T1000 (cell line): ENCODE measurements around the gene ROR1.

ENCODE experiments used
- DNase-seq: peaks from one replicate; lab custom pipeline; 2025; ENCODE audit warnings: mixed read lengths; lab: John Stamatoyannopoulos, UW

ROR1 gene

GRCh38 chr1:64139877-64140276, 366.1 kb downstream of the ROR1 start:
- no peak for DNase-seq

- DNase-seq = no peak
These were observed 366.8 kb downstream of the ROR1 start for GRCh38 chr1:64140596-64140995.

- DNase-seq = no peak
These were observed 373.4 kb downstream of the ROR1 start for GRCh38 chr1:64147045-64147724.

DNA sequence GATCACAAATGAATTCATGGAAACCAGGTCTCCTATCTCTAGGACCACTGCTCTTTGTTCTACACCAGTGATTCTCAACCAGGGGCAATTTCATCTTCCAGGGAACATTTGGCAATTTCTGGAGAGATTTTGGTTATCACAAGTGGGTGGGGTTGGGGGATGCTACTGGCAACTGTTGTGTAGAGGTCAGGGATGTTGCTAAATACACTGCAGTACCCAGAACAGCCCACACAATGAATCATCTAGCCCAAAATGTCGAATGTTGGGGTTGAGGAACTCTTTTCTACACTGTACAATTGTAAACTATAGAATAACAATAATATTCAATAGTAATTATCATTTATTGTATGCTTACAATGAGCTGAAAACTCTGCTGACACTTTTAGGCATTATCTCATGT, 373.9 kb downstream of the ROR1 start:
- DNase-seq = no peak

GRCh38 chr1:64150266-64150665, 376.4 kb downstream of the ROR1 start:
- no peak for DNase-seq

GRCh38 chr1:64150729-64151230, 377.0 kb downstream of the ROR1 start:
- no peak for DNase-seq

DNA sequence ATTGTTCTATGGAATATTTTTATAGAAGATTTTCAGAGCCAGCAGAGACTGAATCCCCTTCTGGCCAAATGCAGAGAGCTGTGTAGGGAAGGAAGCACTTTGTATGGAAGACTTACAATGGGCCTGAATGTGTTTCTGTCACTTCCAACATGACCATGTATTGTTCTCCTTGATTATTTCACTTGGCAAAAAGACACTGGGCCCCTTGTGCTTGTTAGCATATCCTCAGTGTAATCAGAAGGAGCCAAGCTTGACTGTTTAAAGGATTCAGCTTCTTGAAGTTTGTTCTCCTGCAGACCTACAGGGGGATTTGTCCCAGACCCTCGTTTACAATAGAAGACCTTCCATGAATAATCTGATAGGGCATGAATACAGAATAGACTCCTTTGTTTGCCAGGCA, 381.5 kb downstream of the ROR1 start:
- no peak for DNase-seq

DNA sequence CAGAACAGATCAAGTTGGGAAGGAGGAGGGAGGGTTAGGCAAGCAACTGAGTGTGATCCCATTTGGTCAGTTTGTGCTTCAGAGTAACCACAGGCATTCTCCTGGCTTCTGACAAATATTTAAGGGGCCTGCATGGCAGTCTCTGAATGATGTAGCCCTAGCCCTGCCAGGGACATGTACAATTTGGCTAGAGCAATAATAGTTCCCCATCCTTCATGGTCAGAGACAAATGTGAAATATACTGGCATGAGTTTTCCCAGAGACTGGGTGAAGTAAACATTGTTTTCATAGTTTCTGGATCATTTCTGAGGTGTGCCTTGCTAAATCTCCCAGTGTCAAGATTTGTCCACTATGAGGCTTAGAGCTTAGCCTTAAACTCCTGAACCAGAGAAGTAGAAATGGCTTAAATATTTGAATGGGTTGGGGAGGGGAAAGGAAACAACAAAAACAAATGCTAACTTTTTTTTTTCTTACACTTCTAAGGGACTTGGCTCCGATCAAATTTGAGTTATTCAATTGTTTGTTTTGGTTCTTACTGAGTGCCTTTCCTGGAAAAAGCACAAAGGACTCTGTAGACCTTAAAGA, 387.6 kb downstream of the ROR1 start:
- no peak for DNase-seq

DNA sequence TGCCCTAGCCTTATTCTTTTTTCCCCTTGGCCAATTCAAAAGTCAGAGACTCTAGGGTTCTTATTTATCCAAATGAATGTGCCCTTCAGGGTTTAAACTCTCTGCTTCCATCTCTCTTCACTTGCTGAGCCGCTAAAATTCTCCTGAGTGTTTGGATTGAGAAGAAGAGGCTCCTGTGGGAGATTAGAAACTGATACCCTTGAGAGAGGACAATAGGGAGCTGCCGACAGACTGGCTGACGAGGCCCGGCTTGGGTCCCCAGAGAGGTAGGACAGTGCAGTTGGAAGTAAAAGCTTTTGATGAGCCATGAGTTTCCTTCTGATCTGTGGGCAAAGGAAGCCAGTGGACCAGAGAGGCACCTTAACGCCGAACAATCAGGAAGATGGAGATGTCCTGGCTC, 388.3 kb downstream of the ROR1 start:
- no peak for DNase-seq

- DNase-seq = no peak
These were observed 389.0 kb downstream of the ROR1 start for GRCh38 chr1:64162804-64163203.

DNA sequence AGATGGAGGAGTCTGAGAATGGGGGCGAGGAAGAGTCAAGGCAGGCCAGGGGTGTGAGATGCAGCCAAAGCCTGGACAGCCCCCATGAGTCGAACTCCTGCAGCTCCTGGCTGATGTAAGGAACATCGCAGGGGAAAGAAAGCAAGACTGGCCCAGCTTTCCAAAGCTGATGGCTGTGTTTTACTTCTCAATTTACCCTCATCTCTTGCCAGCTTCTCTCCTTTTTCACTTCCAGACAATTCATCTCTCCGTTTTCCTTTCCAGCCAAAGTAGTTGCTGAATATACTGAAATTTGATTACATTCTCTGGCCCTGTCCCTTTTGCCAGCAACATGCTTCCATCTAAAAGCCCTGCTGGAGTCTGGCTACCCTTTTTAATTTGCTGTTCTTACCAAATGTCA, 389.6 kb downstream of the ROR1 start:
- DNase-seq = no peak

GRCh38 chr1:64163970-64164369, 390.2 kb downstream of the ROR1 start:
- DNase-seq = no peak

DNA sequence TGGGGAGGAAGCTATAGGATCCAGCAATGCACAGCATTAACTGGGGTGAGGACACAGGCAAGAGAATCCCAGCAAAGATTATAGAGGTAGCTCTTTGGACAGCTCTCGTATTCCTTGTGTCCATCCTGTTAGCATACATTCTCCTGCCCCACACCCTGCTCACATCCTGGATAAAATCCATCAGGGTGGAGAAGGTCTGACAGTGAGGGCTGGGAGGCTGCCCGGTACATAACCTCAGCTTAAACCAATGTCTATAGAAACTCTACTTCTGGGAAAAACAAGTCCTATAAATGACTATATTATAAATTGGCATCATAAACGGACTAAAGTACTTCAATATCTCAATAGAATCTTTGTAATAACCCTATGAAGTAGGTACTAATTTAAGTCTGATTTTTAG, 392.8 kb downstream of the ROR1 start:
- no peak for DNase-seq

DNA sequence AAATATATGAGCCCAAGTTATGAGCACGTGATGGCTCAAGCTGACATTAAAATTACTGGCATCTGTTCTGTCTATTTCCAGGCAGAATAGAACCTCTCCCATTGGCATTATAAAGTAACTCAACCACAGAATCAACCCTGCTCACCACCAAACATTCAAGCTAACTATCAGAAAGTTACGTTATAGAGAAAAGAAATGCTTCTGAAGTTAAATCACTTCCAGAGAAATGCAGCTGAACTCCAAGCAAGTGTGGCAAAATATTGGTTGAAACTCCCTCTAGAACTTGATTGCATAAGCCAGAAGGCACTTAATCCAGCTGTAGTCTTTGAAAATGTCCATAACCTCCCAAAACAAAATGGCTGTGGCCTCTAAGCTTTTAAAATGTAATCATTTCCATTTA, 393.4 kb downstream of the ROR1 start:
- no peak for DNase-seq

GRCh38 chr1:64171246-64171645, 397.4 kb downstream of the ROR1 start:
- DNase-seq = no peak

GRCh38 chr1:64171797-64172281, 398.0 kb downstream of the ROR1 start:
- DNase-seq = no peak

GRCh38 chr1:64172458-64172983, 398.7 kb downstream of the ROR1 start:
- DNase-seq = no peak

DNA sequence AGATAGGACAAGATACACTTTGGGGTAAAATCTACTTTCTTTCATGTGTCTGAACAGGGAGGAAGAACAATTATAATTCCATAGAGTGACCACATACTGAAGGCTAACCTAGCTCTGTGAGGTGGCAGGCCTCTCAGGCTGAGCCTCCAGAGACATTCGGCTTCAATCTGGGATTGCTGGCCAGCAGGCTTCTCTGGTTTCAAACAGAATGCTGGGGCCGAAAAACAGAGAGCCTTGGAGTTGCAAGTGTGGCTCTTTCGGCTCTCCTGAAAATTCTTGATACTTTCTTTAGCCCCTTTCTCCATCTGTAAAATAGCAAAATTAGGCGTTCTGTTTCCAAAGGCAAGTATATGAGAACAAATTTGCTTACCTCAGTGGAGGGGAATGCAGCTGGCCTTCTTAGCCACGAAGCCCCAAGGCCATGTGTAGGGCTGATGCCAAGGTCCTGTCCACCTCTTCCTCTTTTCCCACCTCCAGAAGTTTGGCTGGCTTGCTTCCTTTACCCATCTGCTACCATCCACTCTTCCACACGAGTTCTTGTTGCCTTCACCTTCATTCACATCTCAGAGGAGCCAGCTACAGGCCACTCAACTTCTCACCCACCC, 399.6 kb downstream of the ROR1 start:
- no peak for DNase-seq

- DNase-seq = no peak
These were observed 401.8 kb downstream of the ROR1 start for GRCh38 chr1:64175639-64176038.

DNA sequence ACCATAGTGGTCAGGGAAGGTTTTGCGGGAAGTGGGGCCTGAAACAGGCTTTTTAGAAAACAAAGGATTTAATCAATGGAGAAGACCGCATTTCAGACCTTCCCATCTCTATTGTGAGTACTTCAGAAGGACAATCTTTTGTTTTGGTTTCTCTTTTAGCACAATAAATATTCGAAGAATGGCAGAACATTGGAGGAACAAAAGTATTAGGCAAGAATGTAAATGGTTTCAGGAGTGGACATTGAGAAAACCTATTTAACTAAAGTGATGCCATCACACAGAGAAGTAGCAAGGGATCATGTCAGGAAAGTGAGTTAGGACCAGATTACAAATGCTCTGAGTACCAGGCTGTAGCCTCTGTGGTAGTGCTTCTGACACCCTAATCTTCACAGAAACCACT, 402.8 kb downstream of the ROR1 start:
- DNase-seq = no peak

DNA sequence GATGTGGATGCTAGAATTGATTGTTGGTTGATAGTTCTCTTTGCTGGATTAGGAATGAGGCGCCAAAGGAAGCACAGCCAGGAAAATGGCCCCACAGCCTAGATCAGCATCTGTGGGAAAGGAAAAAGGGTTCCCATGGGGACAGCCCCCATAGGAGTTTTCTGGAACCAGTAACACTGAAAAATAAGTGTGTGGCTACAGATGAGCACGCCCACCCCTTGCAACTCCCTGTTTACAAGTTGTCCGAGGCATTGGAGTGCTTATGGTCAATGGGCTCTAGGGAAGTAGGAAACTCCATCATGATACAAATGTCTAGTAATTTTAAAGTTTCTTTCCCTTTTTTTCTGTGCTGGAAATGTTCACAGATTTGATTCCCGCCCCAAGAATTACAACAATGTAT, 405.8 kb downstream of the ROR1 start:
- no peak for DNase-seq

DNA sequence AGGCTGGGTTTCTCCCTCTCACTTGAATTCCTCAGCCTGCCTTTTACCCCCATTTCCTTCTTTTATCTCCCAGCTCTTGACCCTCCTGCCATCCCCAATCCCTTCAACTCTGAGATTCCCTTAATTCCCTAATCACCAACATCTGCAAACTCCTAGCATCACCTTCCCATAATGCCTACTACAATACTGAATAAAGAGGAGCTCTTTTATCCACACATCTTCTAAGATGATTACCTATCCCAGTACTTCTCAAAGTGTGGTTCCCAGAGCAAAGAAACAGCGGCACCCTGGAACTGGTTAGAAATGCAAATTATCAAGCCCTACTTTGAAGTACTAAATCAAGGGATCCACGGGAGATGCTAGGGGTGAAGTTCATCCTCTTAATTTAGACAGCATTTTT, 408.4 kb downstream of the ROR1 start:
- DNase-seq = no peak

DNA sequence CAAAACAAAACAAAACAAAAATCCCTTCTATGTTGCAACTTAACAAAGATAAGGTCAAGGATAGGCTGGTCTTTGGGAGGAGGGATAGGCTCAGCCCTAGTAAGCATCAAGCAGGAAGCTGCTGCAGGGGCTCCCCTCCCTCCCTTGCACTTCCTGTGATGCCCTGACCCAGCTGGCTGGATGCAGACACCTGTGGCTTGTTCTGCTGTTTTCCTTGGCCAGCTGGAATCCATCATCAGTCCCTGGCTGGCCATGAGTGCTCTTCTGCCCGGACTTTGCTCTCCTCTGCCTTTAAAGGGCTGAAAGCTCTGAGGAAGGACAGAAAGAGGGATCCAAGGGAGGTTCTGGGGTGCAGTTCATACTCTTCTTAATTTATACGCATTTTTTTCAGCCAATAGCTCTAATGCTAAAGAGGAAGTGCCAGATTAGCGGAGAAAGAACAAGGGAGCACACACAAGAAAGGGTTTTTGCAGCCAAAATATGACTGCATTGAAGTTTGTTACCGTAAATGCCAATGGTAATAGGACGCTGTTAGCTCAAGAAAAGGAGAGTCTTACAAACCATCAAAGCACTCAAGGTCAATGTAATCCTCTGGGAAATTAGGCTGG, 409.7 kb downstream of the ROR1 start:
- DNase-seq = no peak
